Stomach (tissue), 4 donors: ENCODE data around the gene TNNI2.
"Not testable (repeated sequence)": the region's sequence is repeated elsewhere in the genome, so short reads cannot be mapped to it uniquely, and the experiment has no call there.

Experiments
- POLR2A ChIP-seq, 4 donors: fragments of 450-650 bp; IDR thresholded peaks; one replicate each; pipeline ENCODE4 v1.6.1; 2016; ENCODE audit warnings: antibody characterized with exemption in 4 of 4, control low read depth in 2 of 4, mild to moderate bottlenecking in 1 of 4, moderate library complexity in 1 of 4
- TF ChIP-seq, protein P1 (sequence below), 7 experiments: fragments of 450-650 bp in 4 of 7; fragments of 200-600 bp in 3 of 7; sonication (generic) in 3 of 7; IDR thresholded peaks; one replicate each; pipeline ENCODE4 v1.5.1; 2016 to 2019; ENCODE audit warnings: antibody characterized with exemption in 7 of 7, control low read depth in 2 of 7, mild to moderate bottlenecking in 1 of 7

DNA sequence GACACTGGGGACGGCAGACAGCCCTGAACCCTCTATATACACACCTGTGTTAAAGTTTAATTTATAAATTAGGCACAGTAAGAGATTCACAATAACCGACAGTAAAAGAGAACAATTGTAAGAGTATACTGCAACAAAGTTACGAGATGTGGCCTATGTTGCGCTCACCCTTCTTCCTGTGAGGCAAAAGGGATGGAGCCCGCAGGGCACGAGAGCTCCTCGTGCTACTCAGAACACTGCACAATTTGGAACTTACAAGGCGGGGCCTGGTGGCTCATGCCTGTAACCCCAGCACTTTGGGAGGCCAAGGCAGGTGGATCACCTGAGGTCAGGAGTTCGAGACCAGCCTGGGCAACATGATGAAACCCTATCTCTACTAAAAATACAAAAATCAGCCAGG is 25.4 kb upstream of the TNNI2 start:
- TF ChIP-seq, protein P1, sequence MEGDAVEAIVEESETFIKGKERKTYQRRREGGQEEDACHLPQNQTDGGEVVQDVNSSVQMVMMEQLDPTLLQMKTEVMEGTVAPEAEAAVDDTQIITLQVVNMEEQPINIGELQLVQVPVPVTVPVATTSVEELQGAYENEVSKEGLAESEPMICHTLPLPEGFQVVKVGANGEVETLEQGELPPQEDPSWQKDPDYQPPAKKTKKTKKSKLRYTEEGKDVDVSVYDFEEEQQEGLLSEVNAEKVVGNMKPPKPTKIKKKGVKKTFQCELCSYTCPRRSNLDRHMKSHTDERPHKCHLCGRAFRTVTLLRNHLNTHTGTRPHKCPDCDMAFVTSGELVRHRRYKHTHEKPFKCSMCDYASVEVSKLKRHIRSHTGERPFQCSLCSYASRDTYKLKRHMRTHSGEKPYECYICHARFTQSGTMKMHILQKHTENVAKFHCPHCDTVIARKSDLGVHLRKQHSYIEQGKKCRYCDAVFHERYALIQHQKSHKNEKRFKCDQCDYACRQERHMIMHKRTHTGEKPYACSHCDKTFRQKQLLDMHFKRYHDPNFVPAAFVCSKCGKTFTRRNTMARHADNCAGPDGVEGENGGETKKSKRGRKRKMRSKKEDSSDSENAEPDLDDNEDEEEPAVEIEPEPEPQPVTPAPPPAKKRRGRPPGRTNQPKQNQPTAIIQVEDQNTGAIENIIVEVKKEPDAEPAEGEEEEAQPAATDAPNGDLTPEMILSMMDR (IDR thresholded peaks at IDR 0.05): not testable (repeated sequence)
- TF ChIP-seq POLR2A (IDR thresholded peaks at IDR 0.05): not testable (repeated sequence)
